GM06990 (cell line): ENCODE results near the gene ZC3H7B.

Experiments
- DNase-seq: peaks from one replicate; pipeline ENCODE4 v3.0.0-alpha.2; 2011; ENCODE audit not compliant: insufficient read length; ENCODE audit errors: extremely low read depth
- H3K27me3 ChIP-seq: replicated peaks from 2 replicates; pipeline ENCODE4 v1.6.0; 2011; ENCODE audit warnings: low read length; ENCODE audit not compliant: control insufficient read depth, insufficient read depth
- H3K36me3 ChIP-seq: 2 replicates; pipeline ENCODE4 v1.5.1; 2011; ENCODE audit warnings: low read length; ENCODE audit not compliant: control insufficient read depth, insufficient read depth
- H3K4me3 ChIP-seq: replicated peaks from 2 replicates; pipeline ENCODE4 v1.5.1; 2011; ENCODE audit warnings: low read depth, mild to moderate bottlenecking, control low read depth, low read length
- CTCF ChIP-seq: IDR thresholded peaks from 2 replicates; pipeline ENCODE4 v1.5.1; 2011; ENCODE audit warnings: low read length, control low read depth, mild to moderate bottlenecking, inconsistent platforms; ENCODE audit not compliant: insufficient read depth, poor library complexity, severe bottlenecking

ZC3H7B gene

DNA sequence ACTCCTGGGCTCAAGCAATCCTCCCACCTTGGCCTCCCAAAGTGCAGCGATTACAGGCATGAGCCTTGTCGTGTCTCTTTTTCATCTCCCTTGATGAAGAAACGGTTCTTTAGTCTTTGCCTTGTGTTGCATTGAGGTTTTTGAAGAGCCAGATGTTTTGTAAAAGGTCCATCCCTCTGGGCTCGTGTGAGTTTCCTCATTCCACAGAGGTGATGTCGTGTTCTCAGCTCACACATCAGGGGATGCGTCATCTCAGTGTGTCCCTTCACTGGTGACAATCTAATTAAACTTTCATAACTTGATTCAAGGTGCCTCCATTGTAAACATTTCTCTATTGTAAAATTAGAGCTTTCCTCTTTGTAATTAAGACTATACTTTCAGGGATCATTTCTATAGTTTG lies 50.7 kb downstream of the ZC3H7B start:
- H3K4me3 ChIP-seq, result no peak overlapping the region
- TF ChIP-seq CTCF, result no peak
- H3K36me3 ChIP-seq, result peaks cover 51% of the 10 kb centered on the region
- no peak for DNase-seq
- H3K27me3 ChIP-seq, result no peaks in the 10 kb centered on the region

DNA sequence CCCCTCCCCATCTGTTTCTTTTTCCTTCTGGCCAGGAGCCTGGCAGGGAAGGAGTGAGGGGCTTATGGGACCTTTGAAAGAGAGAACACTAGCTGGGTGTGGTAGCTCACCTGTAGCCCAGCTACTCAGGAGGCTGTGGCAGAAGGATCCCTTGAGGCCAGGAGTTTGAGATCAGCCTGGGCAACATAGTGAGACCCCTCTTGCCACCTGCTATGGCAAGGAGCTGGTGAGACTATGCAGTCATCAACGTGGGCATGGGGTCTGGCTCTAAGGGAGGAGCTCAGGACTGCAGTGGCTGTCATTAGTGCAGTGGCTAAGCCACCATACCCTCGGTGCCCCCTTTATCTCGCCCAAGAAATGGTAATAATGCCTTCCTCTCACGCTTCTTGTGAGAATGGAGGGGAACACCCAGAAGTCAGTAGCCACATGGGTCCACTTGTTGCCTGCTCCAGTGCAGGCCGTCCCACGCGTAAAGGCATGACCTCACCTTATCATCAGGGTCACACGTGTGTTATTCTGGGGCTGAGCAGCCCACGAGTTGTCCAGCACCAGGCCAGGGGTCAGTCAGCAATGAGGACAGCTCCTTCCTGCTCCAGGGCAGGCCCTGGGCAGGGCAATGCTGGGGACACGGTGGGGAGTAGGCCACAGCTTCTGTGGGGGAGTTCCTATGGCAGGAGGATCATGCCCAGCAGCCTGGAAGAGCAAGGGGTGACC lies 52.7 kb downstream of the ZC3H7B start:
- DNase-seq, result no peak
- H3K27me3 ChIP-seq, result no peaks in the 10 kb centered on the region
- peaks cover 46% of the 10 kb centered on the region for H3K36me3 ChIP-seq
- H3K4me3 ChIP-seq, result no peak overlapping the region
- no peak for TF ChIP-seq CTCF

DNA sequence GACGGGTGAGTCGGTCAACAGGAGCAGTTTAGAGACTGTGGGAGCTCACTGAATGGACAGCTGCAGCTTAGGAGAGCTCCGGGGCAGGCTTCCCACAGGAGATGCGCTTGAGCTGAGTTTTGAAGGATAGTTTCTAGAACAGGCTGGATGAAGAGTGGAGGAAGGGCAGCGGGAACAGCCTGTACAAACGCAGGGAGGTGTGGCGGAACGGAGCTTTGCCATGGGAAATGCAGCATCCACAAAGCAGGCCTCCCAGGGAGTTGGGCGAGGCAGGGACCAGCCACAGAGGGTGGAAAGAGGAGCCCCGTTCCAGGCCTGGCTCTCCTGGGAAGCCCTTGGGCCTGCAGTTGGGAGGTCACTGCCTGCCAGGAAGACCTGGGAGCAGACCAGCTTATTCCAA lies 53.7 kb downstream of the ZC3H7B start:
- Histone ChIP-seq H3K36me3 (peaks cover 40% of the 10 kb centered on the region), H3K4me3 (no peak overlapping the region), H3K27me3 (no peaks in the 10 kb centered on the region)
- no peak for DNase-seq
- no peak for TF ChIP-seq CTCF

DNA sequence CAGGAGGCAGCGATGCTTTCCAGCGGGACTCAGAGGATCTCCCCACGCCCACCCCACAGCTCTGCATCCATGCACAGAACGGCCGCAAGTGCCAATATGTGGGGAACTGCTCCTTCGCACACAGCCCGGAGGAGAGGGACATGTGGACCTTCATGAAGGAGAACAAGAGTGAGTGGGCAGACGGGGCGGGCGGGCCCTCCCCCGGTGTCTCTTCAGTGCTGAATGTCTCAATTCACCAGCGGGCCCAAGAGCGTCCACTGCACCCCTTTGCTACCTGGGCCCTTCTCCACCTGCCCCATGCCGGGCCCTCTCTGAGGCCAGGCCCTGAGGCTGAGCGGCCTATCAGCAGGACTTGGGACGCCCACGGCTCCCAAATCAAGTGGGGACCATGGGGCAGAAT lies 54.6 kb downstream of the ZC3H7B start:
- no peaks in the 10 kb centered on the region for H3K27me3 ChIP-seq
- no peak for TF ChIP-seq CTCF
- H3K36me3 ChIP-seq, result peaks cover 36% of the 10 kb centered on the region
- H3K4me3 ChIP-seq, result no peak overlapping the region
- DNase-seq, result no peak

DNA sequence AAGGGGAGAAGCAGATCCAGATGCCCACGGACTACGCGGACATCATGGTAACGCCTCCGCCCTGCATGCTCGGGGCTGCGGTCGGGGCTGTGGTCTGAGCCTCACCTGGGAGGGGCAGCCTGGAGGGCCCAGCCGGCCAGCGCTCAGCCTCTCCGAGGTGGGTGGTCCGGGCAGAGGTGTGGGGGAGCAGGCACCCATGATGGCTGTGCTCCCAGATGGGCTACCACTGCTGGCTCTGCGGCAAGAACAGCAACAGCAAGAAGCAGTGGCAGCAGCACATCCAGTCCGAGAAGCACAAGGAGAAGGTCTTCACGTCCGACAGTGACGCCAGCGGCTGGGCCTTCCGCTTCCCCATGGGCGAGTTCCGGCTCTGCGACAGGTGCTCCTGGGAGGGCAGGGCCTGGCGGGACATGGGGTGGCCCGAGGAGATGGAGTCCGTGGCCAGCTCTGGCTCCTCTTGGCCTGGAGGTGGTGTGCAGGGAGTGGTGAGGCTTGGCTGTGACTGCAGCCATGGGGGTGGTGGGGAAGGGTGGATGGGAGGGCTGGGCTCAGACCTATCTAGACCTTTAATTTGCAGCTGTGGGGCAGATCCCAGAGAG lies 55.2 kb downstream of the ZC3H7B start:
- Histone ChIP-seq H3K36me3 (peaks cover 33% of the 10 kb centered on the region), H3K4me3 (no peak overlapping the region), H3K27me3 (no peaks in the 10 kb centered on the region)
- TF ChIP-seq CTCF, result no peak
- DNase-seq, result no peak
